HG02763 (cell line): Measurements from ENCODE around the gene NPR2.

Source experiments
- ATAC-seq: cut with Tn5 transposase; IDR thresholded peaks from one replicate; pipeline ENCODE4 v1.9.1; 2021; ENCODE audit warnings: mild to moderate bottlenecking, moderate library complexity; ENCODE audit not compliant: unreplicated experiment

The NPR2 gene

DNA sequence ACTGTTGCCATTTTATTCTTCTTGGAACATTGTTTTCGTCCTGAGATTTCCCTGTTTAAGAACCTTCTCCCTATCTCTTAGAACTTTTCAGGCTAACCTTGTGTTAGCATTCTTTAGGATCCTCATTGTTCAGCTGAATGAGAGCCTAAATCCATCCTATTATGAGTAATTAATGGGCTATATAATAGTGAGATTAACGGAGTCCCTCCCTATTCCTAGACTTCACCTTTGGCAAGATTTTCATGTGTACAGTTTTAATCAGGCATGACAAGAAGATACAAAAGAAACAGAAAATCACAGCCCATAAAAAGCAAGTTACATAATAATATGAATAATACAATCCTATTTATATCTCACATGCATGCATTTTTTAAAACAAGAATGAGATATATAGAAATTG lies 28.2 kb upstream of the NPR2 start:
- no peak for ATAC-seq

DNA sequence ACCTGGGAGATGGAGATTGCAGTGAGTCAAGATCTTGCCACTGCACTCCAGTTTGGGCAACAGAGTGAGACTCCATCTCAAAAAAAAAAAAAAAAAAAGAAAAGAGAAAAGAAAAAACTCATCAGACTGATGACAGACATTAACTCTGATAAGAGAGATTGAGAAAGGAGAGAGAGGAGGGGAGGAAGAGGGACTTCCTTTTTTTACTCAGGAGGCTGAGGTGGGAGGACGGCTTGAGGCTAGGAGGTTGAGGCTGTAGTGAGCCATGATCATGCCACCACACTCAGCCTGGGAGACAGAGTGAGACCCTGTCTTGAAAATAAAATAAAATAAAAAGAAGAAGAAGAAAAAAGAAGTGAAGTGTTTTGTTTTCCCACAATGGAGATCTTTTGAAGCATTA lies 27.6 kb upstream of the NPR2 start:
- ATAC-seq = no peak

DNA sequence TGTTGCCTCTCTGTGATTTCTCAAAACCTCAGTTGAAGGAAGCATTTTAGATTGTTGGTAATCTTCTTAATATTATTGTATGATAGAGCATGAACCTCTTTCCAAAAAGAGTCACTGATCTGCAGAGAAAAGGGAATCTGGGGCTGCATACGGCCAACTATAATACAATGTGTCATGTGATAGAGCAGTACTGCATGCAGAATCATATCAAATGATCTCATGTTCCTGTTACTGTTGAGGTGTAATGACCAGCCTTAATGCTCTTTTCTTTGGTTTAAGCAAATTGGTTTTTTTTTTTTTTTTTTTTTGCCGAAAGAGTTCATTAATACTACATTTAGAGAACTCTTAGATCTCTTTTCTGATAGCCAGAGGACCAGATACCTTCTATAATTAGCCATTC lies 24.4 kb upstream of the NPR2 start:
- no peak for ATAC-seq

DNA sequence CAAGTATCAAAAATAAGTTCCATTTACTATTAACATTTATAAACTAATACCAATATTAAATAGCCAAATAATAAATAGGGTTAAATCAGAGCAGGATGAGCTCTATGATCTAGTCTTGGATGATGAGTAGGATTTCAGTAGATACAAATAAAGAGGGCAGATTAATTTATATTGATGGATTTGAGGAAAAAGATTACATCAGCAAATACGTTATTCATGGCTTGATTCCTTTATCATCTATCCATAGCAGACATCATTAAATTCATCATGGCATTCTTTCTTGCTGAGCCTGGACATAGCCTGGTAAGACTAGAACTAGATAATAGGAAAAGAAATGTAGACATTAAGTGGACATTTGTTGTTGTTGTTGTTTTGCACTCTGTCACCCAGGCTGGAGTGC lies 23.9 kb upstream of the NPR2 start:
- ATAC-seq = no peak

DNA sequence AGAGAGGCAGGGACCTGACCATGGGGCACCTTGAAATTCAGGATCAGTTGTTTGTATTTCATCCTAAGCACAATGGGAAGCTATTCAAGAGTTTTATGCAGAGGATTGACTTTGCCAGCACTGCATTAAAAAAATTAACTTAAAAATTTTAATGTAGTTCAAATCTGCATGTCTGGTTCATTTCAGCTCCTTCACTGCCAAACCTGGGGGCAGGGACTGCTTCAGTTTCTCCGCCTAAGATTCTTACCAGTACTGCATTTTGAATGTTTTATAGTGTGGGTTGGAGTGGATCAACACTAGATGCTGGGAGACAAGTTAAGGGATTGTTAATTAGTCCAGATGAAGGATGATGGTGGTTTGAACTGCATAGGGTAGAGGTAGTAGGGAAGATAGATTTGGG lies 21.6 kb upstream of the NPR2 start:
- no peak for ATAC-seq

DNA sequence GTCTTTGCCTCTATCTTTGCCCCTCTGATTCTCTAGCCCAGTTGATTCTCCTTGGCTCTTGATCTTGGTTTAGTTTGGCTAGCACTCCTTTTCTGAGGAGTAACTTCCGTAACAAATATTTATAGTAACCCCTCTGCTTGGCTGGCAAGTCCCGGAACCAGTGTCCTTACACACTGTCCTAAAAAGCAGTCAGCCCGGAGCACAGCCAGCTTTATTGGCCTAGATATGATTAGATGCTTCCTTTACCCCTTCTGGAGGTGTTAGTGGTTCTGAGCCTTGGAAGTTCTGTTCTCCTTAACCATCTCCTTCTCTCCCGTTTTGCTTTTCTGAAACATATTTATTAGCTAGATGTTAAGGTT lies 20.3 kb upstream of the NPR2 start:
- no peak for ATAC-seq

GRCh38 chr9:35771534-35771933 lies 19.9 kb upstream of the NPR2 start:
- no peak for ATAC-seq

DNA sequence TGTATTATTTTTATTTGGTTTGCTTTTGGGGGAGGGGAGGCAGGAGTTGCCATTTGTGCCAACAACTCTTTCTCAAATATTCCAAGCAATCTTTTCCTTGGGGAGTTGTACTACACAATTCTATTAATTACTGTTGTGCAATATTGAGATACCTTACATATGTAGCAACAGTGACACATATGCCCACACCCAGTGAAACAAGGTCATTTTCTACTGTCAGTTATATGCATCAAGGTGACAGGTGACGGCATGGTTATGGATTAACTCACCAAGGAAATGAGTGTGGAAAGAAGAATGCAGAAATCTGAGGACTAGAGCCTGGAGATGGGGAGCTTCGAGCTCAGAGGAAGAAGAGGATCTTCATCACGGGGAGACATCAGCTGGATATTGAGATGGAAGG lies 19.4 kb upstream of the NPR2 start:
- ATAC-seq = no peak

GRCh38 chr9:35774907-35775635 lies 16.3 kb upstream of the NPR2 start:
- ATAC-seq = no peak

GRCh38 chr9:35776018-35776417 lies 15.4 kb upstream of the NPR2 start:
- no peak for ATAC-seq

GRCh38 chr9:35778496-35778895 lies 12.9 kb upstream of the NPR2 start:
- no peak for ATAC-seq

- no peak for ATAC-seq
Measured at GRCh38 chr9:35781066-35781465, 10.3 kb upstream of the NPR2 start.

DNA sequence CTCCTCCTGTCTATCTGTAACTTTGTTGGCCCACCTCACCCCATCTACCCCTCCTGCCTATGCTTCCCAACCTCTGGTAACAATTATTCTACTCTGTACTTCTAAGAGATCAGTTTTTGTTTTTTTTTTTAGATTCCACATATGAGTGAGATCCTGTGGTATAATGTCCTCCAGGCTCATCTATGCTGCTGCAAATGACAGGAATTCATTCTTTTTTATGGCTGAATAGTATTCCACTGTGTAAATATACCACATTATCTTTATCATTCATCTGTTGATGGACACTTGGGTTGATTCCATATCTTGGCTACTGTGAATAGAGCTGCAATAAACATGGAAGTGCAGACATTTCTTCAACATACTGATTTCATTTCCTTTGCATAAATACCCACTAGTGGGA lies 8.0 kb upstream of the NPR2 start:
- ATAC-seq = no peak

DNA sequence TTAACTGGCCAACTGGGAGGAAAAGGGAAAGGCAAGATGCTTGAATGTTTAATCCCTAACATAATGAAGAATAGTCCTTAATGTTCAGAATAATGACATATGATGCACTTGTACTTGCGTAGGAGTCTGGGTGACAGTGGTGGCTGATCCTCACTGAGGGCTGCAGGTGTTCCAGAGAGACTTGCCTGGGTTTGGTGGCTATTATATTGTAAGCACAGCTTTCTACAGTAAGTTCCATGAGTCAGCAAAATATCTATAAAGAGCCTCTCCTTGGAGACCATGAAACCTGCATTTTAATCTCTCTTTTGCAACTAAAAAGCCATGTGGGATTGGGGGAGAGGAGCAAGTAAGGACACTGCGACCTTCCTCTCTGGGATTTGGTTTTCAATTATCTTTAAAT lies 1.9 kb upstream of the NPR2 start:
- ATAC-seq = no peak

GRCh38 chr9:35790025-35790384 lies 1.4 kb upstream of the NPR2 start:
- no peak for ATAC-seq

GRCh38 chr9:35790385-35791296 lies 750 bp upstream of the NPR2 start:
- ATAC-seq = no peak

- no peak for ATAC-seq
Measured at GRCh38 chr9:35792024-35792813, 828 bp downstream of the NPR2 start.

GRCh38 chr9:35792826-35793225 lies 1.4 kb downstream of the NPR2 start:
- ATAC-seq = no peak

DNA sequence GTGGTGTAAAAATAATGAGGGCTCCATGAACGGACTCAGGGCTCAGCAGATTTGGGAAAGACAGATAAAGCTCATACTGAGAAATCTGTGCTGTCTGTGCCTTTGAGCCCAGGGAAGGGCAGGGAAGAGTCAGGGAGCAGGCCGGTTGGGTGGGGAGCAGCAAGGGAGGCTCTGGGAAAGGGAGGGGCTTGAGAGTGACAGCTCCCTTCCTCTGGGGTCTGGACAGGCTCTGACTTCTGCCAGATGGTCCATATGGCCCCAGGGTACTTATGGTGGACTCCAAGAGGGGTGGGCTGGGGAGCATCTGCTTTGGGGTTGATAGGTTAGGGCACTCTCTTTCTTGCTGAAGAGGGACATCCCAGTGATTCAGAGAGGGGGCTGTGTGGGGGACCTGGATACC lies 2.1 kb downstream of the NPR2 start:
- no peak for ATAC-seq

DNA sequence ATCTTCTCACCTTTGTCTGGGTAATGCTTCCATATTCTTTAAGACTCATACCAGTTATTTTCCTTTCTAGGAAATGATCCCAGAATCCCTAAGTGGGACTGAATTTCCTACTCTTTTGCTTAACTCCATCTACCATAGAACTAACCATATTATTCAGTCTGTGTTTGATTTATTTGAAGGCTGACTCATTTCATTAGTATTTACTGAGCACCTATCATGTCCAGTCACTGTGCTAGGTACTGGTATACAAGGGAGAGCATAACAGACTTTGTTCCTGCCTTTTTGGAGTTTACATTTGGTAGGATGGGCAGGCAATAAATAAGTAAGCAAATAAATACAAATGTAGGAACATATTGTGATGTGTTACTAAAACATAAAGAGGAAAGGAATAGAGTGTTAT lies 4.3 kb downstream of the NPR2 start:
- ATAC-seq = no peak

GRCh38 chr9:35797311-35798109 lies 6.1 kb downstream of the NPR2 start:
- no peak for ATAC-seq
